GM18907 (cell line): Measurements from ENCODE around the gene ELOVL1.

Source experiments
- ATAC-seq: cut with Tn5 transposase; IDR thresholded peaks from one replicate; pipeline ENCODE4 v1.9.1; 2021; ENCODE audit warnings: mild to moderate bottlenecking, moderate library complexity; ENCODE audit not compliant: unreplicated experiment

The ELOVL1 gene

DNA sequence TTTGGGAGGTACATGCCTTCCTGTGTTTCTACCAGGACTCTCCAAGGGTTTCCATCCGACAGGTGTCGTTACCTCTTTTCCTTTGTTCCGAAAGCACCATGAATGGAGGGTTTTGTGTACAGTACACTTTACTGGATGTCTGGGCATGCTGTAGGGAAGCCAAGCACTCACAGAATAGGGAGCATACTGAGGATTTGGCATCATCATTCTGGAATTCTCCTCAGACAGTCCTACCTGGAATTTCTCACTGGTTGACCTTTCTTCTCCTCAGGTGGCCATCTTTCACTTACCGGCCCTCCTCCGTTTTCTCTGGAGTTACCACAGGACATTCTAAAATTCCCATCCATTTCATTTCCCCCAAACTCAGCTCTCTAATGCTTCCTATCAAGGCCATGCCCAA, 36.1 kb downstream of the ELOVL1 start:
- ATAC-seq: no peak

DNA sequence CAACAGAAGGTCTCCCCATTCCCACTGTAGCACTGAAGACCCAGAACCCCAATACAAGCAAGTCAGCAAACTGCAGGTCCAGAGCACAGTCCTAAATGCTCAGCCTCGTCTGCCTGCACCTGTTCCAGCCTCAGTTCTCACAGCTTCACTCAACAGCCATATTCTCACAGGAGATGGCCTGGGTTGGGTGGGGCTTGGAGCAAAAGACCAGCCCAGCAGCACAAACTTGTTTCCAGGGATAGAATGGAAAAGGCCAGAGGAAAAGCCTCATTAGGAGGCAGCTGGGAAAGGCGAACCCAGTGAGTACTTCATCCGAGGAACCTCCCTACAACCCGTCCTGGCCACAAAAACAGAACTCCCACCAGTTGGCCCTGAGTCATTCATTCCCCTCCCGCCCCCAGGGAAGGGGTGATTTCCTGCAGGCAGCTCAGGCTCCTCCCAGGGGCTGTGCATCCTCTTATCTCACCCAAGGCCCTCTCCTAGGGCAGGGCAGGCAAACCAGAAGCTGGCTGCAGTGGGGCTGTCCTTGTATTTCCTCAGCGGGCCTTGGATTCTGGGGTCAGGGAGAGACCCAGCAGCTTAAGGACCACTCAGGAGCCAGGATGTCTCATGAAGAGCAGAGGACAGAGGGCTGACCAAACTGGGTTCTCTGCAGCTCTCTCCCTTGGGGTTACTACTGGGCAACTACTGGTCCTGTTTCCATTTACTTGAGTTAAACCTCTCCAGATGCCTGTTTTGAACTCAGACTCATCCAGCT, 37.6 kb downstream of the ELOVL1 start:
- no peak for ATAC-seq

- no peak for ATAC-seq
Measured at GRCh38 chr1:43327549-43328292, 40.1 kb downstream of the ELOVL1 start.

GRCh38 chr1:43325381-43325780, 42.4 kb downstream of the ELOVL1 start:
- no peak for ATAC-seq

GRCh38 chr1:43324810-43325209, 43.0 kb downstream of the ELOVL1 start:
- no peak for ATAC-seq

GRCh38 chr1:43322506-43322905, 45.3 kb downstream of the ELOVL1 start:
- ATAC-seq: no peak

DNA sequence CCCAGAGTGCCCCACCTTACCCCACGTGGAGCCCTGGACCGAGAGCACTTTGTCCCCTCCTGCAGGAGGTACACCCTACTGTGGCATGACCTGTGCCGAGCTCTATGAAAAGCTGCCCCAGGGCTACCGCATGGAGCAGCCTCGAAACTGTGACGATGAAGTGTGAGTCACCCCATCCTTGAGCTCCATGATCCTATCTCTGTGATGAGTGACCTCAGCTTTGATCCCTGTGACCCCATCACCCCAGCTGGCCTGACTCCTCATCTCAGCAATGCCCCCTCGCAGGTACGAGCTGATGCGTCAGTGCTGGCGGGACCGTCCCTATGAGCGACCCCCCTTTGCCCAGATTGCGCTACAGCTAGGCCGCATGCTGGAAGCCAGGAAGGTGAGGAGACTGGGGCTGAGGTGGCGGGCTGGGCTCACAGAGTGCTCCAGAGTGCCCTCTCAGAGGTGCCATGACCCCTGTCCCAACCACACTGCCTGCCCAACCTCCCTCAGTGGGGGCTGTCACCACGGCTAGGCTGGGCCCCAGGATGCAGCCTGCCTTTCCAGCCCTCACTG, 46.4 kb downstream of the ELOVL1 start:
- ATAC-seq: no peak

DNA sequence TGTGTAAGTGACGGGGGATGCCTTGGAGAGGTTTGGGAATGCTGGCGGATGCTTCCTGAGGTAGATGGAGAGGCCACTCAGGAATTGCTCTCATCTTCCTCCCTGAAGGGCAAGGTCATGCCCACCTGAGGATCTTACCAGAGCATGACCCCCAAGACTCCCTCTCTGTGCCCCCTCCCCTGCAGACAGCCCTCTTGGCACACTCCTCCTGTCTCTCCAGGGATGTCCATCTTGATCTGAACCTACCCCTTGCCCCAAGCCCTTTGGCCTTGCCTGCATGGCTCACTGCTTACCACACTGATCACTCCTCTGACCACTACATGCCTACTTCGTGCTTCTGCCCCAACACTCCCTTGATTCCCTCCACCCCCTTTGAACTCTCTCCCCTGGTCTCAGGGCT, 48.0 kb downstream of the ELOVL1 start:
- ATAC-seq: no peak

DNA sequence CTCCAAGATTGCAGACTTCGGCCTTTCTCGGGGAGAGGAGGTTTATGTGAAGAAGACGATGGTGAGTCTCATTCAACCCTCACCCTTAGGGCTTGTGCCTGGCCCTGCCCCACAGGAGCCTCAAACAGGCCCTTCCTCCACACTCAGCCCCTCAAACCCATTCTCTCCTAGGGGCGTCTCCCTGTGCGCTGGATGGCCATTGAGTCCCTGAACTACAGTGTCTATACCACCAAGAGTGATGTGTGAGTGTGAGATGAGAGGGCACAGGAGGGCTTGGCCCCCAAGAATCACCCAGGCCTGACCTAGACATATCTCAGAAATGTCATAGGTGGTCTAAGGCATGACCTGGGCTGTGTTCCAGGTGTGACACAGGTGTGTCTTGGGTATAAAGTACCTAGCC, 48.5 kb downstream of the ELOVL1 start:
- no peak for ATAC-seq

DNA sequence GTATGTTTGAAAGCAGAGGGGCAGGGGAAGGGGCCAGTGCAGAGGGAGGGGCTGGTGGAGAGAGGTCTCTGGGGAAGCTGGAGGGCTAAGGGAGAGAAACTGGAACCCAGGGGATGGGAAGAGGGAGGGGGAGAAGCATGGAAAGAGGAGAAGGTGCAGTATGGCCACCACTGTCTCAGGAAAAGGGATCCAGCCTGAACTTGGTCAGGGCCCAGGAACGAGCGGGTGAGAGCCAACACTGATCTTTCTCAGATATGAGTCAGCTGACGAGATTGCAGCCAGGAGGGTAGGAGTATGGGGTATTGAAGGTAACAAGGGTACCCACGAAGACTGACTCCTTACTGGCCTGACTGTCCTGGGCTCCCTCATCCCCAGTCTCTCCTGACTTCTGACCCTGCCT, 49.0 kb downstream of the ELOVL1 start:
- no peak for ATAC-seq

- no peak for ATAC-seq
Measured at GRCh38 chr1:43317817-43318471, 49.9 kb downstream of the ELOVL1 start.

DNA sequence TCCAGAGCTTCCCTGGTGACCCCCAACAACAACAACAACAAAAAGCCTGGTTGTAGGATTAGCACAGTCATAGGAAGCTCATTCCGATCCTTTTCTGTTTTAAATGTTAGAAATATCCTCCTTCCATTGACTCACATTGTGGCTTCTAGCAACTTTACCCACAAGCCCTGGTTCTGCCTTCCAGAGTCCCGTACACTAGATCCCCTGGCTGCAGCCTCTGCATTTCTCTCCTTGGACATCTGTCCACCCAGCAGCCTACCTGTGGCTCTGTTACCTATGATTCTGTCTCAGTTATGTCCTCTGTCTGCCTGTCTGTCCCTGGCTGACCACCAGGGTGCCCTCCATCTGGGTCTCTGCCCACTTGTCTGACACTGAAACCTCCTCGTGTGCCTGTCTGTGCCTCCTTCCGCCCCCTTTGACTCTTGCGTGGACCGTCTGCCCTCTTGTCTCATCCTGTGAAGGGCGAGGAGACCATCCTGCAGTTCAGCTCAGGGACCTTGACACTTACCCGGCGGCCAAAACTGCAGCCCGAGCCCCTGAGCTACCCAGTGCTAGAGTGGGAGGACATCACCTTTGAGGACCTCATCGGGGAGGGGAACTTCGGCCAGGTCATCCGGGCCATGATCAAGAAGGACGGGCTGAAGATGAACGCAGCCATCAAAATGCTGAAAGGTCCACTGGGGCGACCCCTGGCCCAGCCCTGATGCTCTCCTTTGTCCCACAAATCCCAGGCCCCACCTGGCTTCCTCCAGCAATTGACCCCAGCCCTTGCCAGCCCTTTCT, 50.9 kb downstream of the ELOVL1 start:
- ATAC-seq: no peak

- no peak for ATAC-seq
Measured at GRCh38 chr1:43315963-43316737, 51.7 kb downstream of the ELOVL1 start.

- ATAC-seq: no peak
Measured at GRCh38 chr1:43315481-43315880, 52.3 kb downstream of the ELOVL1 start.

GRCh38 chr1:43314233-43314632, 53.6 kb downstream of the ELOVL1 start:
- no peak for ATAC-seq

DNA sequence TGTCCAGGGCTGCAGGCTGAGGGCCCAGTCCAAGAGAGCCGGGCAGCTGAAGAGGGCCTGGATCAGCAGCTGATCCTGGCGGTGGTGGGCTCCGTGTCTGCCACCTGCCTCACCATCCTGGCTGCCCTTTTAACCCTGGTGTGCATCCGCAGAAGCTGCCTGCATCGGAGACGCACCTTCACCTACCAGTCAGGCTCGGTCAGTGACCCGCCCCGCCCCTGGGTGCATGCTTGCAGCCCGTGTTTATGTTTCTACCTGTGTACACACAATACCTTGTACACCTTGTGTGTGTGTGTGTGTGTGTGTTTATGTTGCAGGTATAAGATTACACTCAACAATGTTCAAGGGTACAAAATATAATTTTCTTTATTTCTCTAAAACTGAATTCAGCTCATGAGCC, 54.0 kb downstream of the ELOVL1 start:
- no peak for ATAC-seq
